Activated CD4-positive, alpha-beta memory T cell treated with anti-CD3 and anti-CD28 coated beads for 36 hours (primary cell): Measurements from ENCODE around the gene CEP112. TPM values are rescaled to one million over a fixed set of nuclear protein-coding genes. Genes with fewer than 3 reads are reported as not detected.

Source experiments
- CTCF ChIA-PET: fragments of 350-600 bp; sonication (Branson Sonifier 250); formaldehyde crosslinking; loops from one replicate; lab custom pipeline; 2021; ENCODE audit warnings: antibody characterized with exemption, inconsistent platforms; lab: Charles Lee
- POLR2A ChIA-PET: fragments of 350-600 bp; sonication (Branson Sonifier 250); formaldehyde crosslinking; loops from one replicate; lab custom pipeline; 2021; ENCODE audit warnings: antibody characterized with exemption; lab: Charles Lee
- DNase-seq: peaks from one replicate; pipeline ENCODE4 v3.0.0-alpha.2; 2020
- H3K27ac Mint-ChIP-seq: one replicate; pipeline ENCODE4 v1.8.0; 2021; ENCODE audit warnings: mixed read lengths
- H3K27me3 Mint-ChIP-seq: one replicate; pipeline ENCODE4 v1.8.0; 2021; ENCODE audit warnings: mixed read lengths
- H3K36me3 Mint-ChIP-seq: one replicate; pipeline ENCODE4 v1.8.0; 2021; ENCODE audit warnings: mixed read lengths
- H3K4me1 Mint-ChIP-seq: one replicate; pipeline ENCODE4 v1.8.0; 2021; ENCODE audit warnings: low read depth, mixed read lengths
- H3K4me3 Mint-ChIP-seq: one replicate; pipeline ENCODE4 v1.8.0; 2021; ENCODE audit warnings: mild to moderate bottlenecking, mixed read lengths
- H3K9me3 Mint-ChIP-seq: one replicate; pipeline ENCODE4 v1.8.0; 2021; ENCODE audit warnings: mixed read lengths
- intact Hi-C: fragments of 100-400 bp; cut with micrococcal nuclease; formaldehyde crosslinking; loops from one replicate; pipeline ENCODE4 v1.15.1; 2023
- total RNA-seq, 2 experiments: library from RNA; stranded (reverse); gene quantifications; one replicate each; pipeline ENCODE4 v1.2.3, GENCODE V29; 2021

Gene CEP112
- total RNA-seq, 2 experiments from 2014 or later = 3.3 to 3.7 TPM

- CTCF ChIA-PET = no interaction called here
- Mint-ChIP-seq H3K27ac (no peak overlapping the region), H3K27me3 (no peaks in the 10 kb centered on the region), H3K4me1 (no peaks in the 10 kb centered on the region), H3K36me3 (no peaks in the 10 kb centered on the region), H3K4me3 (no peak overlapping the region), H3K9me3 (no peaks in the 10 kb centered on the region)
- intact Hi-C loops = no loop called here
- DNase-seq = no peak
- POLR2A ChIA-PET = no interaction called here
Measured at GRCh38 chr17:65718601-65719000, 473.3 kb downstream of the CEP112 start.

- ChIA-PET POLR2A (no interaction called here), CTCF (no interaction called here)
- Mint-ChIP-seq H3K36me3 (no peaks in the 10 kb centered on the region), H3K27ac (no peak overlapping the region), H3K4me3 (no peak overlapping the region), H3K27me3 (no peaks in the 10 kb centered on the region), H3K9me3 (no peaks in the 10 kb centered on the region), H3K4me1 (peaks cover 21% of the 10 kb centered on the region)
- intact Hi-C loops = no loop called here
- no peak for DNase-seq
Measured at GRCh38 chr17:65712383-65713267, 479.3 kb downstream of the CEP112 start.

- DNase-seq = peak; percentile 24
Measured at GRCh38 chr17:65711671-65712276, 480.2 kb downstream of the CEP112 start.

GRCh38 chr17:65707780-65708179 lies 484.2 kb downstream of the CEP112 start:
- DNase-seq = no peak
- Mint-ChIP-seq H3K27ac (no peak overlapping the region), H3K9me3 (no peaks in the 10 kb centered on the region), H3K27me3 (no peaks in the 10 kb centered on the region), H3K36me3 (no peaks in the 10 kb centered on the region), H3K4me1 (peaks cover 19% of the 10 kb centered on the region), H3K4me3 (no peak overlapping the region)
- ChIA-PET CTCF (no interaction called here), POLR2A (no interaction called here)
- intact Hi-C loops = no loop called here

More at GRCh38 chr17:65711671-65712276, 480.2 kb downstream of the CEP112 start:
- peaks cover 21% of the 10 kb centered on the region for H3K4me1 Mint-ChIP-seq
- H3K27ac Mint-ChIP-seq = no peak overlapping the region
- POLR2A ChIA-PET = no interaction called here
- H3K27me3 Mint-ChIP-seq = no peaks in the 10 kb centered on the region
- CTCF ChIA-PET = no interaction called here
- H3K9me3 Mint-ChIP-seq = no peaks in the 10 kb centered on the region
- H3K36me3 Mint-ChIP-seq = no peaks in the 10 kb centered on the region
- H3K4me3 Mint-ChIP-seq = peak overlapping the region; percentile 57
- intact Hi-C loops = no loop called here

GRCh38 chr17:65704731-65705130 lies 487.2 kb downstream of the CEP112 start:
- CTCF ChIA-PET = no interaction called here
- Mint-ChIP-seq H3K27ac (no peak overlapping the region), H3K4me1 (no peaks in the 10 kb centered on the region), H3K36me3 (no peaks in the 10 kb centered on the region), H3K9me3 (no peaks in the 10 kb centered on the region), H3K4me3 (no peak overlapping the region), H3K27me3 (peaks cover 2% of the 10 kb centered on the region)
- DNase-seq = no peak
- intact Hi-C loops = no loop called here
- POLR2A ChIA-PET = no interaction called here

- intact Hi-C loops = no loop called here
- no peak overlapping the region for H3K4me3 Mint-ChIP-seq
- H3K27me3 Mint-ChIP-seq = peaks cover 2% of the 10 kb centered on the region
- ChIA-PET POLR2A (no interaction called here), CTCF (no interaction called here)
- no peaks in the 10 kb centered on the region for H3K9me3 Mint-ChIP-seq
- no peaks in the 10 kb centered on the region for H3K4me1 Mint-ChIP-seq
- no peak for DNase-seq
- no peaks in the 10 kb centered on the region for H3K36me3 Mint-ChIP-seq
- no peak overlapping the region for H3K27ac Mint-ChIP-seq
Measured at GRCh38 chr17:65703891-65704290, 488.0 kb downstream of the CEP112 start.

GRCh38 chr17:65699459-65699858 lies 492.5 kb downstream of the CEP112 start:
- Mint-ChIP-seq H3K4me1 (no peaks in the 10 kb centered on the region), H3K4me3 (no peak overlapping the region), H3K36me3 (no peaks in the 10 kb centered on the region), H3K27ac (no peak overlapping the region), H3K9me3 (no peaks in the 10 kb centered on the region), H3K27me3 (peaks cover 2% of the 10 kb centered on the region)
- DNase-seq = no peak
- POLR2A ChIA-PET = no interaction called here
- CTCF ChIA-PET = no interaction called here
- intact Hi-C loops = no loop called here

- no peak for DNase-seq
- Mint-ChIP-seq H3K4me3 (no peak overlapping the region), H3K27me3 (peaks cover 2% of the 10 kb centered on the region), H3K4me1 (no peaks in the 10 kb centered on the region), H3K27ac (no peak overlapping the region), H3K9me3 (no peaks in the 10 kb centered on the region), H3K36me3 (no peaks in the 10 kb centered on the region)
- intact Hi-C loops = no loop called here
- ChIA-PET CTCF (no interaction called here), POLR2A (no interaction called here)
Measured at GRCh38 chr17:65698381-65699061, 493.4 kb downstream of the CEP112 start.

GRCh38 chr17:65697661-65698060 lies 494.3 kb downstream of the CEP112 start:
- H3K27me3 Mint-ChIP-seq = peaks cover 2% of the 10 kb centered on the region
- no peaks in the 10 kb centered on the region for H3K4me1 Mint-ChIP-seq
- no peaks in the 10 kb centered on the region for H3K36me3 Mint-ChIP-seq
- no peak for DNase-seq
- ChIA-PET POLR2A (no interaction called here), CTCF (no interaction called here)
- H3K27ac Mint-ChIP-seq = no peak overlapping the region
- H3K9me3 Mint-ChIP-seq = no peaks in the 10 kb centered on the region
- intact Hi-C loops = no loop called here
- H3K4me3 Mint-ChIP-seq = no peak overlapping the region

GRCh38 chr17:65696739-65697394 lies 495.1 kb downstream of the CEP112 start:
- ChIA-PET CTCF (no interaction called here), POLR2A (no interaction called here)
- Mint-ChIP-seq H3K27ac (no peak overlapping the region), H3K27me3 (peaks cover 2% of the 10 kb centered on the region), H3K4me1 (no peaks in the 10 kb centered on the region), H3K36me3 (no peaks in the 10 kb centered on the region), H3K9me3 (no peaks in the 10 kb centered on the region), H3K4me3 (no peak overlapping the region)
- intact Hi-C loops = no loop called here
- no peak for DNase-seq

GRCh38 chr17:65694601-65695000 lies 497.3 kb downstream of the CEP112 start:
- ChIA-PET CTCF (no interaction called here), POLR2A (no interaction called here)
- no peak overlapping the region for H3K27ac Mint-ChIP-seq
- no peaks in the 10 kb centered on the region for H3K9me3 Mint-ChIP-seq
- no peaks in the 10 kb centered on the region for H3K36me3 Mint-ChIP-seq
- intact Hi-C loops = no loop called here
- H3K4me1 Mint-ChIP-seq = peaks cover 6% of the 10 kb centered on the region
- no peak for DNase-seq
- no peak overlapping the region for H3K4me3 Mint-ChIP-seq
- no peaks in the 10 kb centered on the region for H3K27me3 Mint-ChIP-seq

GRCh38 chr17:65690626-65691310 lies 501.2 kb downstream of the CEP112 start:
- no peaks in the 10 kb centered on the region for H3K27me3 Mint-ChIP-seq
- no peak for DNase-seq
- no peaks in the 10 kb centered on the region for H3K9me3 Mint-ChIP-seq
- no peaks in the 10 kb centered on the region for H3K36me3 Mint-ChIP-seq
- ChIA-PET POLR2A (no interaction called here), CTCF (no interaction called here)
- H3K27ac Mint-ChIP-seq = no peak overlapping the region
- peaks cover 6% of the 10 kb centered on the region for H3K4me1 Mint-ChIP-seq
- intact Hi-C loops = no loop called here
- no peak overlapping the region for H3K4me3 Mint-ChIP-seq
